KG1 (cell line): Measurements from ENCODE around the gene TAOK1.
"Not testable (repeated sequence)": the region's sequence is repeated elsewhere in the genome, so short reads cannot be mapped to it uniquely, and the experiment has no call there.

Experiments
- DNase-seq: peaks from one replicate; lab custom pipeline; 2025; lab: John Stamatoyannopoulos, UW

Gene TAOK1

DNA sequence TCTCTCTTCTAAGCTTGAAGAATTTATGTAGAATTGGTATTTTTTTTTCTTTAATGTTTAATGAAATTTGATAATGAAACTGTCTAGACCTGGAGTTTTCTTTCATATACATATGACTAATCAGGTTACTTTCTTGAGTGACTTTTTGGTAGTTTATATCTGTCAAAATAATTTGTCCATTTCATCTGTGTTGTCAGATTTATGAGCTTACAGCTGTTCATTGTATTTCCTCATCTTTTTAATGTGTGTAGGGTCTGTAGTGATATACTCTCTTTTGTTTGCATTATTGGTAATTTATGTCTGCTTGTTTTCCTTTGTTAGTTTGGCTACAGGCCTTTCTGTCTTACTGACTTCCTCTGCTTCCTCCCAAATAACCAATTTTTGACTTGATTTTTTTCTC lies 55.7 kb downstream of the TAOK1 start:
- no peak for DNase-seq

DNA sequence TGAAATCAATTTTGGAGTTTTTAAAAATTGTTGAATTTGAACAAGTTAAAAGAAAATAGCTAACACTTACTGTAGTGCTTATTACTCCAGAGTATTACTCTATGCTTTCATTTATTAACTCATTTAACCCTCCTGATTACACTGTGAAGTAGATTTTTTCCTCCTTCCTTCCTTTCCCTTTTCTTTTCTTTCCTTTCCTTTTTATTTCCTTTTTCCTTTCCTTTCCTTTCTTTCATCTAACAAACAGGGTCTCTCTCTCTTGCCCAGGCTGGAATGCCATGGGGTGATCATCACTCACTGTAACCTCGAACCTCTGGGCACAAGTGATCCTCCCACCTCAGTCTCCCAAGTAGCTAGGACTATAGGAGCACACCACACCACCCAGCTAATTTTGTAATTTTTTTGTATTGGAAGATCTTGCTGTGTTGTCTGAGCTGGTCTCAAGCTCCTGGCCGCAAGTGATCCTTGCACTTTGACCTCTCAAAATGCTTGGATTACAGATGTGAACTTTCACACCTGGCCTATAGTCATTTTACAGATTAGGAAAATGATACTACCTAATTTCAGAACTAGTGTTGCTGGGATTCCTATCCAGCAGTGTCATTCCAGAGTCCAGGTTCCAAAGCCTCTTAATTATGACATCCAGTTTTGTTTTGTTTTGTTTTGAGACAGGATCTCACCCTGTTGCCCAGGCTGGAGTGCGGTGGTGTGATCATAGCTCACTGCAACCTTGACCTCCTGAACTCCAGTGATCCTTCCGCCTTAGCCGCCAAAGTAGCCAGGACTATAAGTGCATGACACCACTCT lies 59.9 kb downstream of the TAOK1 start:
- no peak for DNase-seq

DNA sequence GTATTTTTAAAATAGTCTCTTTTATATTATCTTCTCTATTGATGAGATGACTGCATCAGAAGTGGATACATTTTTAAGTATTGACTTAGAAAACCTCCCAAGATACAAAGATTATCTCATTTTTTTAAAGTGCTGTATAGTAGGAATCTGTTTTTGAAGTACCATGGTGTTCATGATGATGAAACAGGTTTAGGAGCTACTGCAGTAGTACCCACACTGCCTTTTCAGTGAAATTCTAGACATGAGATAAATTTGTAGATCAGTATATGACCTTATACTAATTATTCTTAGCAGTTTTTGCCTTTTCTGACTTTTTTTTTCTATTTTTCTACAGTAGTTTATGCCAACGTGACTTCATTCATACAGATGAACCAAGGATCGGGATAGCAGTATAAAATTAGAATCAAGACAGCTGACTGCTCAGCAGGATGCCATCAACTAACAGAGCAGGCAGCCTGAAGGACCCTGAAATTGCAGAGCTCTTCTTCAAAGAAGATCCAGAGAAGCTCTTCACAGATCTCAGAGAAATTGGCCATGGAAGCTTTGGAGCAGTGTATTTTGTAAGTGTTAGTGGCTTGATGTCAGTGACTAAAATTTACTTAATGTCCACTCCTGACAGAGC lies 61.1 kb downstream of the TAOK1 start:
- no peak for DNase-seq

DNA sequence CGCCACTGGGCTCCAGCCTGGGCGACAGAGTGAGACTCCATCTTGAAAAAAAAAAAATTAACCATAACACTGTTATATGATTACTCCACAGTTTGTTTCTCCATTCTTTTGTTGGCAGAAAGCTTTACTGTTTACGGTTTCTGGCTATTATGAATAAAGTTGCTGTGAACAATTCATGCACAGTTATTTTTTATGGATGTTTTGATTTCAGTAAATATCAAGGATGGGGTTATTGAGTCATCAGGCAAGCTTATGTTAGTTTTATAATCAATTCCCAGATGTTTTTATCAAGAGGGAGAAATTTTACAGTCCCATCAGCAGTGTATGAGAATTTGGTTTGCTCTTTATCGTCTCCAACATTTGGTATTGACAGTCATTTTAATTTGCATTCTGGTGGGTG lies 67.9 kb downstream of the TAOK1 start:
- DNase-seq = no peak

DNA sequence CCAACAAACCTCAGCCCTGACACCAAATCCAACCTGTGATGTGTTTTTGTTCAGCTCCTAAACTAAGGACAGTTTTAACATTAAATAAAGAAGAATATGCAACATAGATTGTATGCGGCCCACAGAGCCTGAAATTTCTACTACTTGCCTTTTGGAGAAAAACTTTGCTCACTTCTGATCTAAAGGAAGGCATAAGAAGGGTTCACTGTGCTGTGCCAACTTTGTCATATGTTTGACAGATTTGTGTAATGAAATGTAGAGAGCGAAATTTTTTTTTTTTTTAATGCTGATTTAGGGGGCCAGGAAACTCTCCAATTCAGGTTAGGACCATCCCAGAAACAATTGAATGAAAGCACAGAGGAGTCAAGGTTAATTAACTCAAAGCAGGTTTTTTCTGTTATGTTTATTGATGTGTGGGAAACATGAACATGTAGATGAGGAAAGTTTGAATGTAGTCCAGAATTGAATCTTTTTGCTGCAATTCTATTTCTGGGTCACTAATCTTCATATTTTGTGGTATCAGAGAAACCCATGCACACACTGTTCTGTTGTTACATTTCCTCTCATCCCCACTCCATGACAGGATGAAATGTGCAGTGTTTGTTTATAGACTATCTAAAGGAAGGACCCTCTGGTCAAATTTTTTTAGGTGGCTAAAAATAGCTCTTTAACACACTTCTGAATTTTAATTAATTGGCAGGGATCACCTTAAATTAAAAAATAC lies 71.5 kb downstream of the TAOK1 start:
- no peak for DNase-seq

DNA sequence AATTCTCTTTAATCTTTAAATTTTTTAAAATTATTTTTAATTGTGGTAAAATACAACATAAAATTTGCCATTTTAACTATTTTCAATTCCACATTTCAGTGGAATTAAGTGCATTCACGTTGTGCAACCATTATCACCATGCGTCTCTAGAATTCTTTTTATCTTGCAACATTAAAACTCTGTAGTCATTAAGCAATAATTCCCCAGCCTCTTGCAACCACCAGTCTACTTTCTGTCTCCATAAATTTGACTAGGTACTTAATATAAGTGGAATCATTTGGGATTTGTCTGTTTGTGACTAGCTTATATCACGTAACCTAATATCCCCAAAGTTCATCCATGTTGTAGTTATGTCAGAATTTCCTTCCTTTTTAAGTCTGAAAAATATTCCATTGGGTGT lies 79.1 kb downstream of the TAOK1 start:
- no peak for DNase-seq

DNA sequence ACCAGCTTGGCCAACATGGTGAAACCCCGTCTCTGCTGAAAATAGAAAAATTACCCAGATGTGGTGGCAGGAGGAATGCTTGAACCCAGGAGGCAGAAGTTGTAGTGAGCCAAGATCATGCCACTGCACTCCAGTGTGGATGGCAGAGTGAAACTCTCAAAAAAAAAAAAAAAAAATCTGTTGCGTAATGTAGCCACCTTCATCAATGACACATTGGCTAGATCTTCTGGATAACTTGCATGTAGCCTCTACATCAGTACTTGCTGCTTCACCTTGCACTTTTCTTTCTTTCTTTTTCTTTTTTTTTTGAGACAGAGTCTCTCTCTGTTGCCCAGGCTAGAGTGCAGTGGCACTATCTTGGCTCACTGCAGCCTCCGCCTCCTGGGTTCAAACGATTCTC lies 83.3 kb downstream of the TAOK1 start:
- not testable (repeated sequence) for DNase-seq

DNA sequence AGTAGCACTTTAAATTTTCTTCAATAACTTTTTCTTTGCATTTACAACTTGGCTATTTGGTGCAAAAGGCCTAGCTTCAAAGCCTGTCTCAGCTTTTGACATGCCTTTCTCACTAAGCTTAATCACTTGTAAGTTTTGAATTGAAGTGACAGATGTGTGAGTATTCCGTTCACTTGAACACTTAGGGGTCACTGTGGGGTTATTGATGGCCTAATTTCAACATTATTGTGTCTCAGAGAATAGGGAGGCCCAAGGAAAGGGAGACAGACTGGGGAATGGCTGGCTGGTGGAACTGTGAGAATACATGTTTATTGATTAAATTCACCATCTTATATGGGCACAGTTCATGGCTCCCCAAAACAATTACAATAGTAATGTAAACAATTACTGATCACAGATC lies 84.1 kb downstream of the TAOK1 start:
- DNase-seq = no peak

DNA sequence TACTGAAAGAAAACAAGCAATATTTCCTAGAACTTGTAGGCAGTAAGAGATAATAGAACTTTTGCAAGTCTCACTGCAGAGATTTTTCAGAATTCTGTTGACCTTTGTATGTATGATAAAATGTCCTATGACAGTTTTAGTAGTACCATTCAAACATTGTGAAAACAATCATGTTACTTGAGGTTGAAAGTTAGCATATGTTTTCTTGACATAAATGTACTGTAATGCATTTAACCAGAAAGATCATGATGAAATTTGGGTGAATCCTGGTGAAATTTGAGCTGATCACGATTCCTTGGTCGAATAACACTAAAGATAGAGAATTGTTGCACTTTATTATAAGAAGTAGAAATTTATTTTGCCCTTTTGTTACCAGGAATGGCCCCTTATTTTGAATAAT lies 85.7 kb downstream of the TAOK1 start:
- no peak for DNase-seq

DNA sequence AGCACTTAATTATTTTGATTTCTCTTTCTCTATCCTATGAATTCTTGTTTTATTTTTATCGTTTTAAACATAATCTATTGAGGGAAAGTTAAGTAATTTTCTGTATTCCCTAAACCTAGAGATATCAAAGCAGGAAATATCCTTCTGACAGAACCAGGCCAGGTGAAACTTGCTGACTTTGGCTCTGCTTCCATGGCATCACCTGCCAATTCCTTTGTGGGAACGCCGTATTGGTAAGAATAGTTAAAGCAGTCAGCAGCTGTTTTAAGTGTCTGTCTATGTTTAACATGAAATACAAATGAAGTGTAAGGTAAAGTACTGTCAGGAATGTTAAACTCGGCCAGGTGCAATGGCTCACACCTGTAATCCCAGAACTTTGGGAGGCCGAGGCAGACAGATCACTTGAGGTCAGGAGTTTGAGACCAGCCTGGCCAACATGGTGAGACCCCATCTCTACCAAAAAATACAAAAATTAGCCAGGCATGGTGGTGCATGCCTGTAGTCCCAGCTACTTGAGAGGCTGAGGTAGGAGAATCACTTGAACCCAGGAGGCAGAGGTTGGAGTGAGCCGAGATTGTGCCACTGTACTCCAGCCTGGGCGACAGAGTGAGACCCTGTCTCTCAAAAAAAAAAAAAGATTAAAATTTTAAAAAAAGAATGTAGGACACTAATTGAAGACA lies 90.2 kb downstream of the TAOK1 start:
- DNase-seq = not testable (repeated sequence)

DNA sequence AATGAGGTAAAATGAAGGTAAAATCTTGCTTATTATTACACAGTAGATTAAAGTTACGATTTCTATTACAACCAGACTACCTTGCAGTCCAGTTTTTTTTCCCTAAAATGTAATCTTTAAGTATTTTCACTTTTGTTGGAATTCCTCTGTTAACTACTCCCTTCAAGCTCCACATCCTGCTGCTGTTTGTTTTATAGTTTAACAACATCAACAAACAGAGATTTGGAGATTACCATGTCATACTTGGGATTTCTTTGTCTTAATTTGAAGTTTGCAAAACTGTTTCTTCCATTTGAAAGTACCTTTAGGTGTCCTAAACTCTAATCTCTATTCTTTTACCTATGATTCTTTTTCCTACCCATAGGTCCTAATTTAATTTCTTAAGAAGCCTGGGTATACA lies 93.3 kb downstream of the TAOK1 start:
- DNase-seq = no peak

DNA sequence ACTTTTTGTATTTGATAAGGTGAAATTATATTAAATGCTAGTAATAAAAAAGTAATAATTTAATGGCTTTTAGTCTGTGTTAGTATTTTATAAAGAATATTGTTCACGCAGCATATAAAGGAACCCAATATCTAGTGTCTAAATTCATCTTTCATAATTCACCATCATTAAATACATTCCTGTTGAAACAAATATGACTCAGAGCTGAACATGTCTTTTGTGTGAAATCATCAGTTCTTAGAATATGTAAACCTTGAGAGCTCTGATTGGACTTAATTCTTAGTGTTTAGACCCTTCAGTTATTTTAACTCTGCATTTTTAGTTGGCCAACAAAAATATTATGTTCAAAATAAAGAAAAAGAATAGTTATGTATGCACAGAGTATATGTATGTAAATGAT lies 104.8 kb downstream of the TAOK1 start:
- no peak for DNase-seq

DNA sequence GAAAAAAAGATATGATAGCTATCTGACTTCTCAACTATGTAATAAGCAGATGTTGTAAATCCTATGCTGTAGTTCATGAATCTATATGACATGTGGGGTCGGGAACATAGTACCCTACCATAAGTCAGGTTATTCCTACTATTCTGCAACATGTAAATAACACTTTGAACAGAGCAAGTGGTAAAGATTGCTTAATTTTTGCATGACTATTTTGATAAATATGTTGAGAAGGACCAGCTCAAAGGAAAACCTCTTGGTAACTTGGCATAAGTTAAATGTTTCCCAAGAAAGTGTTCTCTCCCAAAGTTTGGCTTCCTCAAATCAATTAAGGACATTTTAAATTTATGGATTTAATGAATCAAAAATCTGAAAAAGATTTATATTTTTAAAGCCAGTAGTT lies 114.5 kb downstream of the TAOK1 start:
- no peak for DNase-seq

DNA sequence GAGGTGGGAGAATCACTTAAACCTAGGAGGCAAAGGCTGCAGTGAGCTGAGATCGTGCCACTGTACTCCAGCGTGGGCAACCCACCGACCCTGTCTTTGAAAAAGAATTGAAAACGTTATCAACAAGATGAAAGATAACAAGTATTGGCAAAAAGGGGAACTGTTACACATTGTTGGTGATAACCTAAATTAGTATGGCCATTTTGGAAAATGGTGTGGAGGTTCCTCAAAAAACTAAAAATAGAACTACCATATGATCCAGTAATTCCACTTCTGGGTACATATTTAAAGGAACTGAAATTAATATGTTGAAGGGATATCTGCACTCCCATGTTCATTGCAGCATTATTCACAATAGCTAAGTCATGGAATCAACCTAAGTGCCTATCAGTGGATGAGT lies 115.7 kb downstream of the TAOK1 start:
- DNase-seq = no peak

DNA sequence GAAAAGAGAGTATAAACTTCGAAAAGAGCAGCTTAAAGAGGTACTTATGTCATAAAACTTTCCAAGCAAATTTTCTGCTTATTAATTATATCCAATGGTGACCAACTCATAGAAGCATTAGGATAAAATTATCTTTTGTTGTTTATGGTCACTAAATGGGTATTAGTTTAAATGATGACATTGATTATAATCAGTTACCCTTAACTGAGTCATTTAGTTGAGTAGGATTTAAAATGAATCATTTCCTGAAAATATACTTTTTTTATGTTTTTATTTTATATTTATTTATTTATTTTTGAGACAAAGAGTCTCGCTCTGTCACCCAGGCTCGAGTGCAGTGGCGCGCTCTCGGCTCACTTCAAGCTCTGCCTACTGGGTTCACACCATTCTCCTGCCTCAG lies 120.8 kb downstream of the TAOK1 start:
- no peak for DNase-seq

DNA sequence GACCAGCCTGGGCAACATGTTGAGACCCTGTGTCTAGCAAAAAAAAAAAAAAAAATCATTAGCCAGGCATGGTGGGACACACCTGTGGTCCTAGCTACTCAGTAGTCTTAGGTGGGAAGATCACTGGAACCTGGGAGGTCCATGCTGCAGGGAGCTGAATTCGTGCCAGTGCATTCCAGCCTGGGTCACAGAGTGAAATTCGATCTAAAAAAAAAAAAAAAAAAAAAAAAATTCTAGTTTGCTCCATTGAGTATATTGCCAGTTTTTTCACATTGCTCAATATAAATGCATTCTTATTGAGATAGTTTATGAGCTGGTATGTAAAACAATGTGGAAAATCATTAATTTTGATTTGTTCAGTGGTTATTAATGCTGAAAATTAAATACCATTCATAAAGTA lies 124.6 kb downstream of the TAOK1 start:
- no peak for DNase-seq

DNA sequence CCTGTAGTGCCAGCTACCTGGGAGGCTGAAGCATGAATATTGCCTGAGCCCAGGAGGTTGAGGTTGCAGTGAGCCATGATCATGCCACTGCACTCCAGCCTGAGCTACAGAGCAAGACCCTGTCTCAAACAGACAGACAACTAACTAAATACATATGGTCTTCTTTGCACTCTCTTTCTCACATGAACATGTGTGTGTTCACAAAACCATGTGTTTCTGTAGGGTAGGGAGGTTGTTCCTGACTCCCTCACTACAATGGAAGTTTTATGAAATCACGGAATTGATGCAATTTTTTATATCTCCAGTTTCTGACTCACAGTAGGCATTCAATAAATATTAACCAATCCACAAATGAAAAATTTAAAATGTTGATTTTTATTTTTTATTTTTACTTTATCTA lies 128.2 kb downstream of the TAOK1 start:
- no peak for DNase-seq

DNA sequence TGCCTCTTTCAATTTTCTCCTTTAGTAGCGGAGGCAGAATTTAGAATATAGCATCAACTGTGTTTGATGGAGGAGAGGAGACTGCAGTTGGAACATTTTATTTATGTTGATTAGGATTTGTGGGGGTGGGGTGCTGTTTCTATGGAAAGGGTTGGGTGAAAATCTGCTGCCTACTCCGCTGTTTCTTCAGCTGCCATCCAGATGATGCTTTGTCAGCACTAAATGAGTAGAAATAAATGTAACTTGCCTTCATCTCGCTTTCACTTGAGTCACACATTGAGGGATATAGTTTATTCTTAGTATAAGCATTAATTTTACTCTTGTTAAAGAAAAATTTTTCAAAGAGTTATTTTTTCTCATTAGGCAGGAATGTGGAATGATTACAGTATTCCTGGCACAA lies 134.5 kb downstream of the TAOK1 start:
- no peak for DNase-seq

DNA sequence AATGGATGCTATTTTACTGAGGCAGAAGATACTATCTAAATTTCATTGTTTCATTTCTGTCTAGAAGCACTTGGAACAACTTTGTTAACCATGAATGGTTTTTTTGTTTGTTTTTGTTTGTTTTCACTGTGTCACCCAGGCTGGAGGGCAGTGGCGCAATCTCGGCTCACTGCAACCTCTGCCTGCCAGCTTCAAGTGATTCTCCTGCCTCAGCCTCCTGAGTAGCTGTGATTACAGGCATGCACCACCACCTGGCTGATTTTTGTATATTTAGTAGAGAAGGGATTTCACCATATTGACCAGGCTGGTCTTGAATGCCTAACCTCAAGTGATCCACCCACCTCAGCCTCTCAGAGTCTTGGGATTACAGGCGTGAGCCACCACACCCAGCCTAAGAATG lies 136.2 kb downstream of the TAOK1 start:
- DNase-seq = no peak

DNA sequence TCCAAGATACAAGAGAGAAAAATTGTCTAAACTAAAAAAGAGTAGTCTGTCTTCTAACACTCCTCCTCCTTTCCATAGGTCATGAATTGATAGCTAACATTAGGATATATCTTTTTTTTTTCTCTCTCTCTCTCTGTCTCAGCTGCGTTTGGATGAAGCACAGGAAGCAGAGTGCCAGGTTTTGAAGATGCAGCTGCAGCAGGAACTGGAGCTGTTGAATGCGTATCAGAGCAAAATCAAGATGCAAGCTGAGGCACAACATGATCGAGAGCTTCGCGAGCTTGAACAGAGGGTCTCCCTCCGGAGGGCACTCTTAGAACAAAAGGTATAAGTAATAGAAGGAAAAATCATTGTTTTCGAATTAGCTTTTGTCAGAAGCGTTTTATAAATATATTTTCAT lies 143.8 kb downstream of the TAOK1 start:
- DNase-seq = no peak

DNA sequence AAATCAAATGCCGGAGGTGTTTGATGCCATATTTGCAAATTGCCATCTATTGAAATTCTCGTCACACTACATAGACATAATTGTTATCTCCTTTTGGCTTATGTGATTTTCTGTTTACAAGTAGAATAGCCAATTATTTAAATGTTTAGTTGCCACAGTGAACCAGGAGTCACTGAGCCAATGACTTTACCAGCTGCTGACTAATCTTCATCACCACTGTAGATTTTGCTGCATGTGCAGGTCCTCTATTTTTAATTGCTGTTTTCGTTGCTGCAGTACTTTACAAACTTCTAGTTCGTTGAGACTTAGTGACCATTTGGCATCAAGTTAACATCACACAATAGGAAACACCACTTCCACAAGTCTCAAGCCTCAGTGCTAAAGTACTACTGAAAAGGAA lies 153.9 kb downstream of the TAOK1 start:
- no peak for DNase-seq

DNA sequence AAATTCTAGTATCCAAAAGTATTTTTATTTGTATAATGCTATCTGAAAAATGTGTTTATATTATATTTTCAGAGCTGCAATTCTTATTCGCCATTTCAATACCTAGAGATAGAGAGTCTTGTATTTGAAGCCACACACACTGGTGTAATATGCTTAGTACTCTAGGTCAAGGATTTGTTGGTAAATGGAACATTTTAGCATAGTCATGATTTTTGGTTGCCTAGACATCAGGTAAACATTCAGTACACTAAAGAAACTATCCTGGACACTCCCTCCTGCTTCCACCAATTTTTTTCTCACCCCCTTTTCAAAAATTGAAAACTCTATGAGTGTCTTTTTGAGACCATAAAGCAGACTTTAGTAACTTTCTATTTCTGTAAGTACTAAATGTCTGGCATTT lies 155.9 kb downstream of the TAOK1 start:
- no peak for DNase-seq

DNA sequence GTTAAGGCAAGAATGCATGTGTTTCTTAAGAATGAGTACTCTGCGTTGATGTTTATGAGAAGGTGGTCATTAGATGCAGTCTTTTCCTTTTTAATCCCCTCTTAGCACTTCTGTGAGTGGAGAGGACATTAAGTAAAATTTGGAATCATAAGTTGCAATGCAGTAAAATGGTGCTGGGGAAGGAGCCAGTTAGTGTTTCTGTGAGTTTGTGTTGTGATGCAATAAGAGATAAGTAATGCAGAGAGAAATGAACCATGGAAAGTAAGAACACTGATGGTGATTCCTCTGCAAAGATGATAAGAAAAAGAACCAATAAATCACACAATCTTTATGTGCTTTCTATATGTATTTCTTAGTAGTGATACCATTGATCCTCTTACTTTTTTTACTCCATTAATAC lies 156.7 kb downstream of the TAOK1 start:
- DNase-seq = no peak
